Measurements from ENCODE around the gene RGL1. TPM values are rescaled to one million over a fixed set of nuclear protein-coding genes. Genes with fewer than 3 reads are reported as not detected.

The RGL1 gene
- total RNA-seq, 4 donors from 2014 or later = 12.1 to 13.8 (median 13.0) TPM

GRCh38 chr1:183896466-183897048 is 91.6 kb downstream of the RGL1 start:
- no peak overlapping the region for H3K27ac ChIP-seq
- no peaks in the 10 kb centered on the region for H3K9me3 ChIP-seq
- in situ Hi-C loops (cut with MboI; ENCODE audit: low pct_ligation_motif_present in 1 of 4, low pct_unique_long_range_greater_than_20kb in 1 of 4, low sequenced_read_pairs in 3 of 4) (no loop called here), intact Hi-C loops (cut with DNase I; ENCODE audit: low total_unique reads) (no loop called here)
- H3K4me1 ChIP-seq = no peaks in the 10 kb centered on the region
- no peak for TF ChIP-seq EP300 (IDR thresholded peaks at IDR 0.05; ENCODE audit: low read depth)
- TF ChIP-seq POLR2A (IDR thresholded peaks at IDR 0.05) = no peak
- TF ChIP-seq CTCF (IDR thresholded peaks at IDR 0.05) = no peak
- TF ChIP-seq POLR2AphosphoS5 (IDR thresholded peaks at IDR 0.05) = no peak
- WGBS, 2 donors (ENCODE audit: low coverage in 1 of 2) = 57 to 70% methylated on average over 1 to 4 of the region's 4 CpGs
- H3K27me3 ChIP-seq = no peaks in the 10 kb centered on the region
- no peak overlapping the region for H3K4me3 ChIP-seq
- H3K36me3 ChIP-seq = no peaks in the 10 kb centered on the region
- no peak for DNase-seq

- 80% methylated on average over 2 of the region's 2 CpGs; no CpG with 5 or more reads in 1 of the 2 donors for WGBS, 2 donors (ENCODE audit: low coverage in 1 of 2)
- Histone ChIP-seq H3K4me3 (no peak overlapping the region), H3K27ac (peak overlapping the region; percentile 2 to 38 (median 11)), H3K9me3 (no peaks in the 10 kb centered on the region), H3K27me3 (no peaks in the 10 kb centered on the region), H3K36me3 (no peaks in the 10 kb centered on the region), H3K4me1 (no peaks in the 10 kb centered on the region)
- in situ Hi-C loops (cut with MboI; ENCODE audit: low pct_ligation_motif_present in 1 of 4, low pct_unique_long_range_greater_than_20kb in 1 of 4, low sequenced_read_pairs in 3 of 4) (no loop called here), intact Hi-C loops (cut with DNase I; ENCODE audit: low total_unique reads) (no loop called here)
- TF ChIP-seq POLR2AphosphoS5 (IDR thresholded peaks at IDR 0.05) = no peak
- TF ChIP-seq CTCF (IDR thresholded peaks at IDR 0.05) = no peak
- DNase-seq = no peak
Measured at GRCh38 chr1:183898001-183898396, 93.1 kb downstream of the RGL1 start.

- H3K36me3 ChIP-seq = no peaks in the 10 kb centered on the region
- H3K4me3 ChIP-seq = no peak overlapping the region
- no peaks in the 10 kb centered on the region for H3K4me1 ChIP-seq
- in situ Hi-C loops (cut with MboI; ENCODE audit: low pct_ligation_motif_present in 1 of 4, low pct_unique_long_range_greater_than_20kb in 1 of 4, low sequenced_read_pairs in 3 of 4) = no loop called here
- WGBS, 2 donors (ENCODE audit: low coverage in 1 of 2) = 89 to 100% methylated on average over 1 to 2 of the region's 2 CpGs
- H3K27ac ChIP-seq = peak overlapping the region in 1 of 4 donors; percentile 12
- H3K27me3 ChIP-seq = no peaks in the 10 kb centered on the region
- no peak for TF ChIP-seq POLR2AphosphoS5 (IDR thresholded peaks at IDR 0.05)
- no peak for TF ChIP-seq POLR2A (IDR thresholded peaks at IDR 0.05)
- TF ChIP-seq CTCF (IDR thresholded peaks at IDR 0.05) = no peak
- no peak for TF ChIP-seq EP300 (IDR thresholded peaks at IDR 0.05; ENCODE audit: low read depth)
- no peaks in the 10 kb centered on the region for H3K9me3 ChIP-seq
- DNase-seq = no peak
- intact Hi-C loops (cut with DNase I; ENCODE audit: low total_unique reads) = no loop called here
Measured at GRCh38 chr1:183898610-183899009, 93.7 kb downstream of the RGL1 start.

- WGBS, 2 donors (ENCODE audit: low coverage in 1 of 2) = 30 to 31% methylated on average over 1 of the region's 1 CpG
- Histone ChIP-seq H3K27me3 (no peaks in the 10 kb centered on the region), H3K4me3 (no peak overlapping the region), H3K27ac (peak overlapping the region in 1 of 4 donors; percentile 22), H3K9me3 (no peaks in the 10 kb centered on the region), H3K4me1 (no peaks in the 10 kb centered on the region), H3K36me3 (peaks cover 0 to 6% (median 0%) of the 10 kb centered on the region in 4 donors)
- DNase-seq = no peak
- in situ Hi-C loops (cut with MboI; ENCODE audit: low pct_ligation_motif_present in 1 of 4, low pct_unique_long_range_greater_than_20kb in 1 of 4, low sequenced_read_pairs in 3 of 4) = loop anchor here in 2 of 4 donors (25.0 kb wide), 2 partner anchors 215 to 440 kb away; partner anchors contain the start of gene SMG7 (in 1 of the 2)
- intact Hi-C loops (cut with DNase I; ENCODE audit: low total_unique reads) = no loop called here
- TF ChIP-seq POLR2AphosphoS5 (IDR thresholded peaks at IDR 0.05) = no peak
- no peak for TF ChIP-seq EP300 (IDR thresholded peaks at IDR 0.05; ENCODE audit: low read depth)
- no peak for TF ChIP-seq POLR2A (IDR thresholded peaks at IDR 0.05)
- TF ChIP-seq CTCF (IDR thresholded peaks at IDR 0.05) = no peak
Measured at GRCh38 chr1:183901748-183902330, 96.9 kb downstream of the RGL1 start.
